GM19467 (cell line): Measurements from ENCODE around the gene UAP1.
"Not testable (repeated sequence)": the region's sequence is repeated elsewhere in the genome, so short reads cannot be mapped to it uniquely, and the experiment has no call there.

Experiments used
- ATAC-seq: cut with Tn5 transposase; IDR thresholded peaks from one replicate; pipeline ENCODE4 v1.9.1; 2021; ENCODE audit warnings: mild to moderate bottlenecking, moderate library complexity; ENCODE audit not compliant: unreplicated experiment

The UAP1 gene

DNA sequence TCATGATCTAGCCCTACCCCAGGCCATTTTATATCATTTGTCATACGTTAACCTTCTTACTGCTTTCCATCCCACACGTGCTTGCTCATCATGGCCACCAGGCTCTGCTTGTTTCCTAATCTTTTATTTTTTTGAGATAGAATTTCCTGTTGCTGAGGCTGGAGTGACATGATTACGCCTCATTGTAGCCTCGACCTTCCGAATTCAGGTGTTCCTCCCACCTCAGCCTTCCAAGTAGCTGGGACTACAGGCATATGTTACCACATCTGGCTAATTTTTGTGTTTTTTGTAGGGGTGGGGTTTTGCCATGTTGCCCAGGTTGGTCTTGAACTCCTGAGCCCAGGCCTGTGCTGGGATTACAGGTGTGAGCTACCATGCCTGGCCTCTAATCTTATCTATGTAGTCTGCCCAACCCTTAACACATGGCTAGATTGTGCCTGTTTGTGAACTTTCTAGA lies 3.3 kb downstream of the UAP1 start:
- no peak for ATAC-seq

DNA sequence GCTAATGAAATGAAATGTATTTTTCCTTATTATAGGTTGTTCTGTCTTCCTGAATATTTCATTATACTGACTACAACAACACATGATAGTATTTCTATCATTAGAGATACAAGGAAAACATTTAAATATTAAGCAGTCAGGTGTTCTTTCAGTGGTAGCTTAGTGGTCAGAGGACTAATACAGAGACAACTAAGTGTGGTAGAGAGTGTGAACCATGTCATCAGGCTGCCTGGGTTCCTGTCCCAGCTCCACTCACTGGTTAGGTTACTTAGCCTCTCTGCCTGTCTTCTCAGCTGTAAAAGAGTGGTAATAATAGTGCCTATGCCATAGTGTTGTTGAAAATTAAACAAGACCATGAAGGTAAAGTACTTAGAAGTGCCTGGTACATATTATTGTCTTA lies 3.9 kb downstream of the UAP1 start:
- ATAC-seq, result no peak

DNA sequence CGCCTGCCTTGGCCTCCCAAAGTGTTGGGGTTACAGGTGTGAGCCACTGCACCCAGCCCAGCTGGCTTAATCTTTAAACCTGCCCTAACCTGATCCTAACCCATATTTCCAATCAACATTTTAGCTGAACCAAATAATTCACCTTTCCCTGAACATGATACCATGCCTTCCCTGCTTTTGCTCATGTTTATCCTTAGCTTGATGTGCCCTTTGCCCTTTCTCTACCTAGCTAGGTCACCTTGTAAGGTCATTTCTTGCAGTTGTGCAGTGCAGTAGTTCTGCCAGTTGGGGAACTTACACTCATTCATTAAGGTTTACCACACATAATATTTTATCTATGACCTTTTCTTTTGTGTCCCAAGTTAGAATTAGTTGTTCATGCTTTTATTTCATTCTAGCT lies 5.3 kb downstream of the UAP1 start:
- no peak for ATAC-seq

DNA sequence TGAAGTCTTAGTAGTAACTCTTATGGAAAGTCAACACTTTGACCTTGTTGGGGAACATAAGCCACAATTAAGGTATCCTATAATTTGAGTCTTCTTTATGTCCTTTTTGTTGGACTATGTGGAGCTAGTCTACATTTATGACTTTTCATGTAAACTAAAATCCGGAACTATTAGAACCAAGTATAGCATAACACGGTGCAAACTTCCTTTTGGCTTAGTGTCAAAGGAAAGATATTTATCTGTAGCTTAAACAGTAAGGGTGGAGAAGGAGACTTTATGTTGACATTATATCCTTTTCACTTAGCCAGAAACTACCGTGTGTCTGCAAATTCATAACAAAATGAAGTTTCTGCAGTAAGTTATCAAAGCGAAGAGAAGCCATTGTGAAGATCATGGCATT lies 7.3 kb downstream of the UAP1 start:
- ATAC-seq, result no peak

DNA sequence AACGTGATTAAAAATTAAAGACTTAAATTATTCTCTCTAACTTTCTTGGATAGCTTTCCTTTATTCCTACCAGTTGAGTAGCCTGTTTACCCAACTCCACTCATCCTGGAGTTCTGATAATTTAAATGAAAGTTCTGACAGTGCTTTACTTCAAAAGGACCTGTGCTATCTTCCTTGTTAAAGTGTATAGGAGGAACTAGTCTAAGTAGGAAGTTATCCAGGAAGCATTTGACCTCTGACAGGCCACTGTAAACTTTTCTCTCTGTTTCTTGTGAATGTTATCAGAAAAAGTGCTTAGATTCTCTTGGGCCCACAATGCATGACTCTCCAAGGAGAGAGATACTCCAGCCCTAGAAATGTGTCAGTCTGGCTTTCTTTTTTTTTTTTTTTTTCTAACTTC lies 9.2 kb downstream of the UAP1 start:
- ATAC-seq, result no peak

DNA sequence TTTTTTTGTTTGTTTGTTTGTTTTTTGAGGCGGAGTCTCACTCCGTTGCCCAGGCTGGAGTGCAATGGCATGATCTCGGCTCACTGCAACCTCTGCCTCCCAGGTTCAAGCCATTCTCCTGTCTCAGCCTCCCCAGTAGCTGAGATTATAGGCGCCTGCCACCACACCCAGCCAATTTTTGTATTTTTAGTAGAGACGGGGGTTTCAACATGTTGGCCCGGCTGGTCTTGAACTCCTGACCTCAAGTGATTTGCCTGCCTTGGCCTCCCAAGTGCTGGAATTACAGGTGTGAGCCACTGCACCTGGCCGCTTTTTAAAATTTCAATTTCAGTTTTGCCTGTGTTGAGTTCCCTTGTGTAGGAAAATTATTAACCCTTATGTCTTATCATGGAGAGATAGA lies 9.6 kb downstream of the UAP1 start:
- not testable (repeated sequence) for ATAC-seq

DNA sequence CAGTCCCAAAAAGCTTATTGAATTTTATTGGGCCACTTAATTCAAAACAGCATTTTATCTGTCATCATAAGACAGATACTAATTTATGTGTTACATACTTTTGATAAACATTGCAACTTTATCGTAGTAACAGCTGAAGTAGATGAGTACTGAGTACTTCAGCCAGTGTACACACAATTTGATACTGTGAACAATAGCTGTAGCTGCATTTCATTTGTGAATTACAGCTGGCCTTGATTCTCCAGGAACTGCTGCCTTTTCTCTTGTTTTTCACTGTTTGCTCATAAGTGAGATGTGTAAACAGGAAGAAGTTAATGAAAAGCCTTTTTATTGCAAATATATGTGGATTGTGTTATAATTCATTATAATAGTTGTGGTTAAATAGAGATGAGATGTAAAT lies 10.2 kb downstream of the UAP1 start:
- no peak for ATAC-seq

DNA sequence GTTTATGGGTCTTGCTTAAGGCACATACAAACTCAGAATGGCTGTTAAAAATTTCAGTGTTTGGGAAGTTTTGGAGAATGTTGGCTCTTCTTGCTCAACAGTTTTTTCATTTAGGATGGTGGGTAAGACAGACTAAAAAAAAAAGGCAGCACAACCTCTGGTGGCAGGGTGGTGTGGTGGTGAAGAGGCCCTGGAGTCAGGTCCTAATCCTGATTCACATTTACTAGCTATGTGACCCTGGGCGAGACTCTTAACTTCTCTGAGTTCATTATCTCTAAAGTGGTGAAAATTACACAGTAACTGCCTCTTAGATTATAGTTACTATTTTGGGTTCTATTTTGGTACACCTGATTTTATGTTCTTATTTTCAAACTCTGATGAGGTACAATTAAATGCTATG lies 11.6 kb downstream of the UAP1 start:
- no peak for ATAC-seq

DNA sequence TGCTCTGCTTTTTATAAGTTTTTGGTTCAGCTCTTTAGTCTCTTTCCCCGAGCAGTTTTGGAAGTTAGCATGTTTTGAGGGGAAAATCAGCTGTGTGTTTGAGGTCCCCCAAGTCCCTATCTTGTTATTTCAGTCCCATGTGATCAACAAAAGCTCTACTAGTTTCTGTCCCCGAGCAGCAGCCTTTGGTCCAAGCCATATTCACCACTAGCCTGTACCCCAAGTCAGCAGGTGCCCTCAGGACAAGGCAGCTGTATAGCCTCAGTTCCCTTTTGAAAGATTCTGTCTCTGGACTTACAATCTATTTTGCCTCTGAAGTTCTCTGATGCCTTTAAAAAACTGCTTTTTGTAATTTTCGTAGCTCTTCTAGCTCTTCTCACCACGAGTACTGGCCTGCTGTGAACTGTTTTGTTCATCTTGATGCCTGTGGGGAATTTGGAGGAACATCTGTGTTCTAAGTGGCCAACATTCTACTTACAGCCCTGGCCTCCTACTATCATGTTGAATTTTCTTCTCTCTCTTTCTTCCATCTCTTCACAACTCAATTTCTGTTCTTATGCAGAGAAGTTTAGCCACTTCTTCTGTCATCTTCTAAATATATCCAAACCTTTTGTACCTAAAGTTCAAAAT lies 16.7 kb downstream of the UAP1 start:
- ATAC-seq, result no peak

DNA sequence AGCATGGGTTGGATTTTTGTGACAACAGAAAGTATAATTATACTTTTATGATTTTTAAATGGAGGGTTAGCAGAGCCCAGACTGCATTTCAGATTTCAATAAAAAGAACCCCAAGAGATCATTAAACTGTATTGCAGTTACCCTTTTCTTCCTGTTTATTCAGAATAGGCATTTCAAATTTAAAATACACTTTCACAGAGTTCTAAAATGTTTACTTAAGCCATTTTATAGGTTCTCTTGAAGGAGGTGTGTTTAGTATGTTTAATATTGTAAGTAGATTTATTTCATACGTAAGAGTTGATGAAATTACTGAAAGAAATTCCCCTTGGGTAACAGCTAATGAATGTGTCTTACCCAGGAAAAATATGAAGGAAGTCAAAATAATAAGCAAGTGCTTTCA lies 17.4 kb downstream of the UAP1 start:
- ATAC-seq, result no peak

DNA sequence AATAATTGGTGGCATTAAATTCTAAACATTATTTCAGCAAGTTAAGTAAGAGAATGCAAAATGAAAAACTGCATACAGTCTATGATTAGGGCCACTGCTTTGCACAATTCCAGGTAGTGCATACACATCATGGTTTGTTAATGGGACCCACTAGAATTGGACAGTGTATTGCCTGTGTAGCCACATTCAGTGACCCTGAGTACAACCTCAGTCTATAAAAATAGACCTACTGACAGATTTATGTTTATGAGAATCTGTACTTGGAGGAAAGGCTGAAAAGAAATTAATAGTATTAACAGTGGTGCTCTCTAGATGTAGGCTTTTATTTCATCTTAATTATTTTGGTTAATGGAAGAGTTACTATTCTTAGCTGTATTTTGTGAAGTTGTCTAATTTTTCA lies 18.8 kb downstream of the UAP1 start:
- no peak for ATAC-seq

DNA sequence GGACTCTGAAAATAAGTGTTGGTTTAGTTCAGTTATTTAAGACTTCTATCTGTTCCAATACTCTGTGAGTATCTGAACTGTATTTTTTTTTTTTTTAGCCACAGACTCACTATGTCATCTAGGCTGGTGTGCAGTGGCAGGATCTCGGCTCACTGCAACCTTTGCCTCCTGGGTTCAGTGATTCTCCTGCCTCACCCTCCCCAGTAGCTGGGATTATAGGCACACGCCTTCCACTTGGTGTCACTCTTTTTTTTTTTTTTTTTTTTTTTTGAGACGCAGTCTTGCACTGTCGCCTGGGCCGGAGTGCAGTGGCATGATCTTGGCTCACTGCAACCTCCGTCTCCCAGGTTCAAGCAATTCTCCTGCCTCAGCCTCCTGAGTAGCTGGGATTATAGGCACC lies 21.4 kb downstream of the UAP1 start:
- not testable (repeated sequence) for ATAC-seq

DNA sequence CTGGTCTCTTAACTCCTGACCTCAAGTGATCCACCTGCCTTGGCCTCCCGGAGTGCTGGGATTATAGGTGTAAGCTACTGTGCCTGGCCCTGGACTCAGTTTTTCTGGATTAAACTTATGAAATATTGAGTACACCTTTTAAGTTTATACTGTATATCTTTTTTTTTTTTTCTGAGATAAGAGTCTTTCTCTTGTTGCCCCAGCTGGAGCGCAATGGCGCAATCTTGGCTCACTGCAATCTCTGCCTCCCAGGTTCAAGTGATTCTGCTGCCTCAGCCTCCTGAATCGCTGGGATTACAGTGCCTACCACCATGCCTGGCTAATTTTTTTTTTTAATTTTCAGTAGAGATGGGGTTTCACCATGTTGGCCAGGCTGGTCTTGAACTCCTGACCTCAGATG lies 23.6 kb downstream of the UAP1 start:
- not testable (repeated sequence) for ATAC-seq

DNA sequence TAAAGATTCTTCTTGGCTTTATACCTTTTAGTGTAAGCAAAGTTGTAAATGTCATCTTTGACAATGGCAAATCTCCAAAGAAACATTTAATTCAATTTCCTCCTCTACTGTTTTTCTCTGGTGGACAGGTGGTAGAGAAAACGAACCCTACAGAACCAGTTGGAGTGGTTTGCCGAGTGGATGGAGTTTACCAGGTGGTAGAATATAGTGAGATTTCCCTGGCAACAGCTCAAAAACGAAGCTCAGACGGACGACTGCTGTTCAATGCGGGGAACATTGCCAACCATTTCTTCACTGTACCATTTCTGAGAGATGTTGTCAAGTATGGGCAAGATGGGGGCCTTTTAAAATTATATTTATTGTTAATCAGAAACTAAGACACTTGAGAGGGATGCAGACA lies 25.8 kb downstream of the UAP1 start:
- no peak for ATAC-seq

DNA sequence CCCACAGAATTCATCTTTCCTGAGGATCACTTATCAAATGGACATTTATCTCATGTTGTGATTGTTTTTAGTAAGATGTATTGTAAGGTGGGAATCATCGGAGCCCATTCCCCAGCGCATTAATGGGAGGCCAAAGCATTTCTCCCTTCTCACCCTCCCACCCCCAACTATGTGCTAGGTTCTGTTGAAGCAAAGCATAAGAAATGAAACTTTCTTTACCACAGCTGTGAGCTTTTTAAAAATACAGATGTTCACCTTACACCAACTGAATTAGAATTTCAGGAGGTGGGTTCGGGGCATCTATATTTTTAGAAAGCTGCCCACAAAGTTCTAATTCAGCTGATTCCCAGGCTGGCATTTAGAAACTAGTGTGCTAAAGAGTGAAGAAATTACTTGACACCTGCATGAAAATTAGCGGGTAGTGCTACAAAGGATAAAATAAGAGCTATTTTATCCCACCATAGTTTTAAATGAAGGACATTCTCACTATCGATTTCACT lies 26.3 kb downstream of the UAP1 start:
- ATAC-seq, result no peak

DNA sequence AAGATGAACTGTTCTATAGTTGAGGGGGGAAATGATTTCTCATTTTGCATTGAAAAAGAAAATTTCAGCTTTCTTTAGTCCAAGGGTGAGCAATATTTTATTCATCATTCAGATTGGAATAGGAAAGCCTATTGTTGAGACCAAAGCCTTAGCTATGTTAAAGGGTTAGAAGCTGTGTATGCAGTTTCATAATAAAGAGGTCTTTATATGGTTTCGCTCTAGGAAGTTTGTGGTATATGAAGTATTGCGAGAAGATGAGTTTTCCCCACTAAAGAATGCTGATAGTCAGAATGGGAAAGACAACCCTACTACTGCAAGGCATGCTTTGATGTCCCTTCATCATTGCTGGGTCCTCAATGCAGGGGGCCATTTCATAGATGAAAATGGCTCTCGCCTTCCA lies 28.6 kb downstream of the UAP1 start:
- ATAC-seq, result no peak

DNA sequence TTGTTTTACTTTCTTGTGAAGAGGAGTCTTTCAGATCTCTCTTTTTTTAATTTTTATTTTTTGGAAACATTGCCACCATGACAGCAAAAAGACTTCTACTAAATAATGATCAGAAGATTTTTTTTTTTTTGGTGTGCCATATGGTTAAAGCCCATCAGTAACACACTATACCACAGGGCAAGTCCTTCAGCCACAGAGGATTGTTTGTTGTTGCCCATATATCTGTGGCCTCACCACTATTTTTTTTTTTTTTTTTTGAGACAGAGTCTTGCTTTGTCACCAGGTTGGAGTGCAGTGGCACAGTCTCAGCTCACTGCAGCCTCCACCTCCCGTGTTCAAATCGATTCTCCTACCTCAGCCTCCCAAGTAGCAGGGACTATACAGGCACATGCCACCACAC lies 29.2 kb downstream of the UAP1 start:
- no peak for ATAC-seq

DNA sequence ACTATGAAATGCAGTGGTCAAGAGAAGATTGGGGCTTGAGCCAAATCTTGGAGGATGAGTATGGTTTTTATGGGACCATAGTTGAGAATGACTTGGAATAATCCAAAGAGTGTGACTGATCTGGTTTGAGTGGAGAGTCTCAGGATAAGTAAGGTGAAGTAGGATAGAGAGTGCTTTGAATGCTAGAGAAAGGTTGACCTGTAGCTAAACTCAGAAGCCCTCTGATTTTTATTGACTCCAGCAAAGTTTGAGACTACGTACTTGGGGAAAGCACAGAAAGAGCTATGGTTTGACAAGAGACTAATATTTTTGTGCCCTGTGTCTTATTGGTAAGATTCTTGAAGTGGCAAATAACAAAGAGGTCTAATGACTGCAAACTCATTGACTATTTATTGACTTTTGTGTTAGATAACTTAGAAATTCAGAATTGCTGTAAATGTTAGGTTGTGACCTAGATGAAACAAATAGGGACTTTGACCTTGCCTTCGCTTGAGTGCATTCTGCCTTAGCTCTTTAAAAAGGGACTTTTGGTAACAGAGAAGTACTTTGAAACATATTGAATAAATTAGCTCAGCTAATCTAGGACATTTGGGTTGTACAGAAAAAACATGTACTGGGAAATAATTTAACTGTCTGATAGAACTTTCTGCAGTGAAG lies 35.1 kb downstream of the UAP1 start:
- no peak for ATAC-seq

DNA sequence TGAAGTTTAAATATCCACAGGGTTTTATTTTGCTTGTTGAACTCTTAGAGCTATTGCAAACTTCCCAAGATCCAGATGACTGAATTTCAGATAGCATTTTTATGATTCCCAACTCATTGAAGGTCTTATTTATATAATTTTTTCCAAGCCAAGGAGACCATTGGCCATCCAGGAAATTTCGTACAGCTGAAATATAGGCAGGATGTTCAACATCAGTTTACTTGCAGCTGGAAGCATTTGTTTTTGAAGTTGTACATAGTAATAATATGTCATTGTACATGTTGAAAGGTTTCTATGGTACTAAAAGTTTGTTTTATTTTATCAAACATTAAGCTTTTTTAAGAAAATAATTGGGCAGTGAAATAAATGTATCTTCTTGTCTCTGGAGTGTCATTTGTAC lies 37.9 kb downstream of the UAP1 start:
- no peak for ATAC-seq

DNA sequence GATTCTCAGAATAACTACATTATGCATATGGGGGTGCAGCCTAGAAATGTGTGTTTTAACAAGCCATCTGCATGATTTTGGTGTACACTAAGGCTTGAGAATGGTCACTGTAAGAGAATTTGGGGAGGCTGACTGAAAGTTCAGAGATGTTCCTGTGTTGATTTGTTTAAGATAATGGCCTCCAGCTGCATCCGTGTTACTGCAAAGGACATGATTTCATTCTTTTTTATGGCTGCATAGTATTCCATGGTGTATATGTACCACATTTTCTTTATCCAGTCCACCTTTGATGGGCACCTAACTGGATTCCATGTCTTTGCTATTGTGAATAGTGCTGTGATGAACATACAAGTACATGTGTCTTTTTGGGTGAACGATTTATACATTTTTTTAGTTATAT lies 41.6 kb downstream of the UAP1 start:
- ATAC-seq, result not testable (repeated sequence)

DNA sequence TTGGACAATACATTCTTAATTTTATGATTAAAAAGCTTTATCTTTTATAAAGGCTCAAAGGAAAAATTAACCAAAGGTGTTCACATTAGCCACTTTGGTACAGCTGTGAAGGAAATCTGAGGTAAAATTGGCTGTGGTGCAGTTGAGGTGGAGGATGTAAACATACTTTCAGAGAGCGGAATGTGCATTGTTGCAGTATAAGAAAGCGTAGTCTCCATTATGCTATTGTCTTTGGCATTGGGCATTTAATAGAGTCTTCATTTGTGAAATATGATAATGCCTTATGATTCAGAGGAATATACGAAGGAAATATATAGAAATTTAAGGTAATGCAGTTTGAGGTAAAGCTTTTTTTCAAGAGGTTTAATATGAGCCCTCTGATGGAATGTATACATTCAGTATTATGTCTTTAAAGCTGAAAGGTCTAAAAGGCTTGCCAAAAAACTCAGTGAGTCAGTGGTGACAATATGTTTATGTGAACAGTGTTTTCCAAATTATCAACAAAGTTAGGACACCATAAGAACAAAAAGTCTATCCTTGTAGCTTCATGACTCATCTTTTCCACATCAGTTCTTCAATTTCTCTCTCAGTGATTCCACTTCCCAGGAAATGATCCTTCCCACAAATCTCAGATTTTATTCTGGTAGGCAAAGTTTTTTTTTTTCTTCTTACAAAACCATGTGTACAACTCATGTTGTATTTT lies 43.9 kb downstream of the UAP1 start:
- ATAC-seq, result no peak

DNA sequence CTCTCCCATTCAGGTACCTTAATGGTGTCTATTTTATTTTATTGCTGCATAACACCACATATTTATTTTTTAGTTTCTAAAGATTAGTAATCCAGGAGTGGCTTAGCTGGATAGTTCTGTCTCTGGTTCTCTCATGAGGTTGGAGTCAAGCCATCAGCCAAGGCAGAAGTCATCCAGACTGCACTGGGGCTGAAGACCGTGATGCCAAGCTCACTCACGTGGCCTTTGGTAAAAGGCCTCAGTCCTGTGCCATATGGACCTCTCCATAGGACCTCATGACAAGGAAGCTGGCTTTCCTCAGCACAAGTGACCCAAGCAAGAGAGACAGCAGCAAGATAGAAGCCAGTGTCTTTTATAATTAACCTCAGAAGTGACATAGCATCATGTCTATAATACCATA lies 47.8 kb downstream of the UAP1 start:
- ATAC-seq, result no peak
